ENCODE results near the gene ATF6. TPM values are rescaled to one million over a fixed set of nuclear protein-coding genes. Genes with fewer than 3 reads are reported as not detected.

Gene ATF6
- total RNA-seq, 1 donor, result 28.6 TPM

DNA sequence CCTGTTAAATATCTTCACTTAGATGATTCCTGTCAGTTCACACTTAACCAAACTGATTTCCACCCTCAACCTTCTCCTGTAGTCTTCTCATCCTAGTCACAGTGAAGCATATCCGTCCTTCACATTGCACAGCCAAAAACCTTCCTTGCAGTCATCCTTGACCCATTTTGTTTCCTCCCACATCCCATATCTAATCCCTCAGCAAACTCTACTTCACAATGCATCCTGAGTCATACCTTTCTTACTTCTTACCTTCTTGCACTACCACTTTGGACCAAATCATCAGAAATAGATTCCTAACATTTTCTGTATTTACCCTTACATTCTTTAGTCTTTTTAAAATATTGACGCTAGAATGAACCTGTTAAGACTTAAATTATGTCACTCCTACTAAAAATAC, 170.7 kb downstream of the ATF6 start:
- Histone ChIP-seq H3K79me2 (ENCODE audit: insufficient read depth, low read length) (no peaks in the 10 kb centered on the region), H3K27me3 (ENCODE audit: insufficient read depth, low read length) (no peaks in the 10 kb centered on the region), H3K9me3 (ENCODE audit: low read depth, low read length) (no peaks in the 10 kb centered on the region), H3K4me3 (ENCODE audit: insufficient read depth, low read length) (no peak overlapping the region), H3K27ac (ENCODE audit: low read depth, low read length) (no peak overlapping the region), H4K20me1 (ENCODE audit: insufficient read depth, low read length) (no peaks in the 10 kb centered on the region), H3K4me1 (ENCODE audit: insufficient read depth, low read length) (peaks cover 7% of the 10 kb centered on the region), H3K4me2 (ENCODE audit: insufficient read depth, low read length) (no peak overlapping the region), H3K36me3 (ENCODE audit: insufficient read depth, low read length) (no peaks in the 10 kb centered on the region), H2AFZ (ENCODE audit: low read length) (no peak overlapping the region)
- DNase-seq (ENCODE audit: insufficient read length, low spot score, missing footprints), result no peak
- TF ChIP-seq, protein P1, sequence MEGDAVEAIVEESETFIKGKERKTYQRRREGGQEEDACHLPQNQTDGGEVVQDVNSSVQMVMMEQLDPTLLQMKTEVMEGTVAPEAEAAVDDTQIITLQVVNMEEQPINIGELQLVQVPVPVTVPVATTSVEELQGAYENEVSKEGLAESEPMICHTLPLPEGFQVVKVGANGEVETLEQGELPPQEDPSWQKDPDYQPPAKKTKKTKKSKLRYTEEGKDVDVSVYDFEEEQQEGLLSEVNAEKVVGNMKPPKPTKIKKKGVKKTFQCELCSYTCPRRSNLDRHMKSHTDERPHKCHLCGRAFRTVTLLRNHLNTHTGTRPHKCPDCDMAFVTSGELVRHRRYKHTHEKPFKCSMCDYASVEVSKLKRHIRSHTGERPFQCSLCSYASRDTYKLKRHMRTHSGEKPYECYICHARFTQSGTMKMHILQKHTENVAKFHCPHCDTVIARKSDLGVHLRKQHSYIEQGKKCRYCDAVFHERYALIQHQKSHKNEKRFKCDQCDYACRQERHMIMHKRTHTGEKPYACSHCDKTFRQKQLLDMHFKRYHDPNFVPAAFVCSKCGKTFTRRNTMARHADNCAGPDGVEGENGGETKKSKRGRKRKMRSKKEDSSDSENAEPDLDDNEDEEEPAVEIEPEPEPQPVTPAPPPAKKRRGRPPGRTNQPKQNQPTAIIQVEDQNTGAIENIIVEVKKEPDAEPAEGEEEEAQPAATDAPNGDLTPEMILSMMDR (IDR thresholded peaks at IDR 0.05; ENCODE audit: extremely low read depth, low read depth, low read length), result no peak

GRCh38 chr1:161940866-161941591, 174.9 kb downstream of the ATF6 start:
- H3K27ac ChIP-seq (ENCODE audit: low read depth, low read length), result no peak overlapping the region
- TF ChIP-seq, protein P1 (IDR thresholded peaks at IDR 0.05; ENCODE audit: extremely low read depth, low read depth, low read length), result no peak
- H3K79me2 ChIP-seq (ENCODE audit: insufficient read depth, low read length), result no peaks in the 10 kb centered on the region
- peak; percentile 4 for DNase-seq (ENCODE audit: insufficient read length, low spot score, missing footprints)
- no peak overlapping the region for H3K4me3 ChIP-seq (ENCODE audit: insufficient read depth, low read length)
- no peak overlapping the region for H3K4me2 ChIP-seq (ENCODE audit: insufficient read depth, low read length)
- peaks cover 11% of the 10 kb centered on the region for H3K4me1 ChIP-seq (ENCODE audit: insufficient read depth, low read length)
- H4K20me1 ChIP-seq (ENCODE audit: insufficient read depth, low read length), result no peaks in the 10 kb centered on the region
- no peak overlapping the region for H2AFZ ChIP-seq (ENCODE audit: low read length)
- H3K36me3 ChIP-seq (ENCODE audit: insufficient read depth, low read length), result no peaks in the 10 kb centered on the region
- H3K27me3 ChIP-seq (ENCODE audit: insufficient read depth, low read length), result no peaks in the 10 kb centered on the region
- no peaks in the 10 kb centered on the region for H3K9me3 ChIP-seq (ENCODE audit: low read depth, low read length)

GRCh38 chr1:161941726-161942436, 175.8 kb downstream of the ATF6 start:
- H2AFZ ChIP-seq (ENCODE audit: low read length), result no peak overlapping the region
- H3K27me3 ChIP-seq (ENCODE audit: insufficient read depth, low read length), result no peaks in the 10 kb centered on the region
- no peak overlapping the region for H3K4me2 ChIP-seq (ENCODE audit: insufficient read depth, low read length)
- TF ChIP-seq, protein P1 (IDR thresholded peaks at IDR 0.05; ENCODE audit: extremely low read depth, low read depth, low read length), result no peak
- no peak for DNase-seq (ENCODE audit: insufficient read length, low spot score, missing footprints)
- H4K20me1 ChIP-seq (ENCODE audit: insufficient read depth, low read length), result no peaks in the 10 kb centered on the region
- H3K27ac ChIP-seq (ENCODE audit: low read depth, low read length), result peak overlapping the region; percentile 6
- H3K9me3 ChIP-seq (ENCODE audit: low read depth, low read length), result no peaks in the 10 kb centered on the region
- no peak overlapping the region for H3K4me3 ChIP-seq (ENCODE audit: insufficient read depth, low read length)
- H3K4me1 ChIP-seq (ENCODE audit: insufficient read depth, low read length), result peaks cover 17% of the 10 kb centered on the region
- H3K79me2 ChIP-seq (ENCODE audit: insufficient read depth, low read length), result no peaks in the 10 kb centered on the region
- no peaks in the 10 kb centered on the region for H3K36me3 ChIP-seq (ENCODE audit: insufficient read depth, low read length)

DNA sequence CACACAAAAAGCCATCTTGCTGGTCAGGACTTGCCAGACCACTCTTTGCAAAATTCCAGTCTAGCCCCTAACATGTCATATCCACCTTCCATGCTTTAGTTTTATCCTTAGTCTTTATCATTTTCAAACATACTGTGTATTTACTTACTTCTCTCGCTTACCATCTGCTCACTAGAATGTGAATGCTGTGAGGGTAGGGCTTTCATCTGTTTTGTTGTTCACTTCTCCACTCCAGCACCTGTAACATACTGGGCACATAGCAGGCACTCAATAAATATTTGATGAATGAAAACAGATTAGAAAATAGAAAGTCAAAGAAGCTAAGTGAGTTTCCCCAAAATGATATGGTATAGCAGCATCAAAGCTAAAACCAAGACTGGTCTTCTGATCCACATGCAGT, 177.6 kb downstream of the ATF6 start:
- Histone ChIP-seq H3K4me1 (ENCODE audit: insufficient read depth, low read length) (peaks cover 22% of the 10 kb centered on the region), H3K79me2 (ENCODE audit: insufficient read depth, low read length) (no peaks in the 10 kb centered on the region), H2AFZ (ENCODE audit: low read length) (no peak overlapping the region), H3K27me3 (ENCODE audit: insufficient read depth, low read length) (no peaks in the 10 kb centered on the region), H3K4me2 (ENCODE audit: insufficient read depth, low read length) (no peak overlapping the region), H3K4me3 (ENCODE audit: insufficient read depth, low read length) (no peak overlapping the region), H3K36me3 (ENCODE audit: insufficient read depth, low read length) (no peaks in the 10 kb centered on the region), H4K20me1 (ENCODE audit: insufficient read depth, low read length) (no peaks in the 10 kb centered on the region), H3K9me3 (ENCODE audit: low read depth, low read length) (no peaks in the 10 kb centered on the region), H3K27ac (ENCODE audit: low read depth, low read length) (no peak overlapping the region)
- no peak for DNase-seq (ENCODE audit: insufficient read length, low spot score, missing footprints)
- TF ChIP-seq, protein P1 (IDR thresholded peaks at IDR 0.05; ENCODE audit: extremely low read depth, low read depth, low read length), result no peak
